HuH-7 (cell line): ENCODE measurements around the gene SUPT5H.
A peak's percentile ranks its signal among the peaks of the same experiment; 100 is the strongest.

ENCODE experiments used
- DNase-seq: peaks from one replicate; pipeline ENCODE4 v3.0.0; 2011; ENCODE audit warnings: low spot score

SUPT5H gene

DNA sequence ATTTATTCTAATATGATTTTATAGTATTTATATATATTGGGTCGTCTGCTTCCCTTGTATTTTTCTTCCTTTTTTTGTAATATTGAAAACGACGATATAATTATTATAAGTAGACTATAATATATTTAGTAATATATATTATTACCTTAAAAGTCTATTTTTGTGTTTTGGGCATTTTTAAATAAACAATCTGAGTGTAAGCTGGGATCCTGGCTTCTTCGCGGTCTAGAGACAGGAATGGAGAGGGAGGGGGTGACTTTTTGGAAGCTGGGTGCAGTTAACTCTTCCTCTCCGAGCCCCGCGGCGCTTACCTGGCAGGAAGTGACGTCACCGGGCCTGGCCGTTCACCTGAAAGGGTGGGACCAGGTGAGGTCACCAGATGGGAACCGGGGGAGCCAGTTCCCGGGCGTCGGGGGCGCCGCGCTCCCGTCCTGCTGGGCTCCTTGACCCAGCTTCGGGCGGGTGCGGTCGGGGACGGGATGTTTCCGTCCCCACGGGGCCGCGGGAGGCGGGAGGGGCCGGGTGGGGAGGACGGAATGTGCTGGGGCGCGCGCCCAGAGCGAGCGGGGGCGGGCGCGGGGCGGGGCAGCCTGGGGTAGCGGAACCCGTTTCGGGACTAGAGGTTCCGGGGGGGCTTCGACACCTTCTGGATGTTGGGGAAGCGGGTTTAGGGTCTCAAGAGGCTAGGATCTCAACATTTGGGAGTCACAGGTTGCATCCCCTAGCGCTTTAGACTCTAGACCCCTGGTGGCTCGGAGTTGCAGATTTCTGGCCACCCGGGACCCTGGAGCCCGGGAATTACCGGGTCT, 36.0 kb upstream of the SUPT5H start:
- DNase-seq, result peak; percentile 90

DNA sequence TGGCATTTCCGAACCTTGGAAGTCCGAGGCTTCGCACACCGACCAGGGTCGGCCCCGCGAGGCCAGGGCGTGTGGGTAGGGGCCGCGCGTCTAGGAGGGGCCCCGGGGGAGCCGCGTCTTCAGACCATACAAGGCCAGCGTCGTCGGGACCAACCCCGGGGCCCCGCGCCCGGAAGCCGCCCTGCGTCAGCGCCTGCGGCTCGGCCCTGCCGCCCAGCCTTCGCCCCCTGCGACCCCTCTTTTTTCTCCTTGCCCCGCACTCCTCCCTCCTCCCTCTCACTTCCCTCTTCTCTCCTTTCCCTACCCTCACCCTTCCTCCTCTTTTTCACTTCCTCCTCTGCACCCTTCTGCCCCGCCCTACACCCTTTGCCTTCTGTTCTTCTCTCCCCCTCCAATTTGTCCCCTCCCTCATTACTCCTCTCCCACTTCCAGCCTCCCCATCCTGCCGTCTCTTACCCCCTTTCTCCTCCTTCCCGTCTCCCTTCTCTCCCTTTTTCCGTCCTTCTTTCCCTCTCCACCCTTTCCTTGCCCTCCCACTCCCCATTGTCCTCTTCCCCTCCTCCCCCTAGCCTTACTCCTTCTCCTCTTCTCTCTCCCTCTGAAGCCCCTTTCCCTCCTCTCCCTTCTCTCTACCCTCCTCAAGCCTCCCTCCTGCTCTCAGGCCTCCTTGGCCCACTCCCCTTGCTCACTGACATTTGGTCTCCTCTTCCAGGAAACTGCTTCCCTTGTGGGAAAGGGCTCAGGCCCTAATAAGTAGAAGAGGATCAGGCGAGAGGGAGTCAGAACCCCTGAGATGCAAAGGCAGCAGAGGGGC, 35.2 kb upstream of the SUPT5H start:
- DNase-seq, result no peak

DNA sequence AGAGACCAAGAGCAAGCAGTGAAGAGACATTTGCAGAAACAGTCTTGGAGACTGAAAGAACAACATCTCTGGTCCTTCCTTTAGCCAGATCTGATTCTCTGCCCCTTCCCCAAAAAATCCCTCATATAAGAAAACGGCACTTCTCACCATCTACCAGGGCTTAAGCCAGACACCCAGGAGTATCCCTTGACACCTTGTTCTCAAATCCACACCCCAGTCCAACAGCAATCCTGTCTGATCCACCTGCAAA, 34.6 kb upstream of the SUPT5H start:
- DNase-seq, result no peak

DNA sequence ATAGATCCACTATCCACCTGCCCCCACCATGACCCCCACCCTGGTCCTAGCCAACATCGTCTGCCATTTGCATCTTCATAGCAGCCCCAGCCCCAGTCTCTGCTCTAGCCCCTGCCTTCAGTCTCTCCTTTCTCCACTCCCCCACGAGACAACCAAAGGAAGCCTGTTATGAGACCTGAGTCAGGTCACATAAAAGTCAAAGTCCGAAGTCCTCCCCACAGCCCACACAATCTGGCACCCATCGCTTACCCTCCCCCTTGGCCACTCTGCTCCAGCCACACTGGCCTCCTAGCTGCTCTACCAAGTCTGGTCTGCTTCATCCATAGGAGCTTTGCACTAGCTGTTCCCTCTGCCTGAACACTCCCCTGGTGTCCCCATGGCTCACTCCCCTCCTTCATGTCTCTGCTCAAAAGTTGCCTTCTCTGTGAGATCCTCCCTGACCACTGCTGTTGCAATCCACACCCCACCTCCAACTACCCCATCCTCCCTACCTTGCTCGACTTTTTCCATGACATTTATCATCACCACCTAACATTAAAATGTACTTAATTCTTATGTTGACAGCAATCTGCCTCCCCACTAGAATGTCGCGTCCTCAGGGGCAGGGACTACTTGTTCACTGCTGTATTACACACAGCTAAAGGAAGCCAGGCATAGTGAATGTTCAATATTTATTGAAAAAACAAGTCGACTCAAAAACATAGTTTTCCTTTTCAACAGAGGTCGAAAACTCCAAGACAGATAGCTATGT, 34.1 kb upstream of the SUPT5H start:
- DNase-seq, result peak; percentile 84

DNA sequence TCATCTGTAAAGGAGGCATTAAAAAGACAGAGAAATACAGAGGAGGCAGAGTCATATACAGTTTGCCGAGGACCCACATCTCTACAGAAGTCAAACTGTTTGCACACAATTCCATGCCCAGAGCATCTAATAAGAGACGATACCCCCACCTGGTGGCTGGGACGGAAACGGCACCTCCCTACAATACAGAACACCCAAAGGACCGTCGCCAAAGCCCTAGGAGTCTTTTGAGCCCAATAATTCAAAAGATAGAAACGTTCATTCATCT, 33.6 kb upstream of the SUPT5H start:
- DNase-seq, result peak; percentile 92

DNA sequence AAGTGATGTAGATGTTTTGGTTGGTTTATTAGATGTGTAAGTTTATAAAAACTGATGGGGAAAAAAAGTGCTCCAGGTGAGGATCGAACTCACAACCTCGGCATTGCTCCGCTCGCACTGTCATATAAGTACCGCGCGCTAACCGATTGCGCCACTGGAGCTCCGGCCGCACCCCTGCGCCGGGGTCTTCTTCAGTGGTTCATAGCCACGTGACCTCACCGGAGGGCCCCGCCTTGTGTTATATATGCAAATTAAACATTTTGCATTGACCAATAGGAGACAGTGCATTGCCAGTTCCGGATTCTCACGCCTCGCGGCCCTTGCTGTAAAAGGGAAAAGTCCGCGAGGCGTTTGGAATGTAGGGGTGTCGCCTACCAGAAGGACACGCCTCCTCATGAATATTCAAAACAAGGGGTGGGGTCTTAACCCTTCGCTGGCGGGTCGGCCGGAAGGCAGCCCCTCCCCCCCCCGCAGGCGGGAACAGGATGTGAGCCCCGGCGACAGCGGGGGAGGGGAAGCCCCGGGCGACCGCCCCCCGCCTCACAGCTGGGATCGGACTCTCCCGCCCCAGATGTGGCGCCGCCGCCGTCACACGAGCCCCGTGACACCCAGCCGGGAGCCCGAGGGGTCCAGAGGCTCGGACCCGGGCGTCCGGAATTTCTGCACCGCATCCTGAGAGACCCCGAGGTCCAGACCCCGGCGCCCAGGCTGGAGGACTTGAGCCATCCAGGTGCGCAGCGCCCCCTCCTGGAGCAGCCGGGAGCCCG, 33.1 kb upstream of the SUPT5H start, which contains the start of gene PLEKHG2:
Gene PLEKHG2 (plus strand): TSS at position 570 of the 767 bp plus-strand sequence. CDS start 1,418 bp downstream, outside the sequence.
- peak; percentile 98 for DNase-seq

DNA sequence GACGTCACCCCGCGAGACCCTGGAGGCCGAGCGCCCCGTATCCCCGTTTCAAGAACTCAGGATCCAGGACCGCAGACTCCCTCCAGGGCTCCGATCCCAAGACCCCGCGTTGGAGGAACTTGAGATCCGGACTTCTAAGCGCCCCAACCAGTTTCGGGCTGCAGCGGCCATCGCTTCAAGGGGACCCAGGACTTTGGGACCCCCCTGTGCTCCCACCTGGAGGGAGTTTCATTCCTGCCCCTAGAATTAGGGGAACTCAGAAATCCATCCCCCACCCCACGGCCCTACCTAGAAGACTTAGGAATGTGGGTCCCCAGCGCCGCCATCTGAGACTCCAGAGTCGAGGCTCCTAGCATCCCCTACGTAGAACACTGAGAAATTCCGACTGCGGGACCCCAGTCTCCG, 32.5 kb upstream of the SUPT5H start:
- no peak for DNase-seq

DNA sequence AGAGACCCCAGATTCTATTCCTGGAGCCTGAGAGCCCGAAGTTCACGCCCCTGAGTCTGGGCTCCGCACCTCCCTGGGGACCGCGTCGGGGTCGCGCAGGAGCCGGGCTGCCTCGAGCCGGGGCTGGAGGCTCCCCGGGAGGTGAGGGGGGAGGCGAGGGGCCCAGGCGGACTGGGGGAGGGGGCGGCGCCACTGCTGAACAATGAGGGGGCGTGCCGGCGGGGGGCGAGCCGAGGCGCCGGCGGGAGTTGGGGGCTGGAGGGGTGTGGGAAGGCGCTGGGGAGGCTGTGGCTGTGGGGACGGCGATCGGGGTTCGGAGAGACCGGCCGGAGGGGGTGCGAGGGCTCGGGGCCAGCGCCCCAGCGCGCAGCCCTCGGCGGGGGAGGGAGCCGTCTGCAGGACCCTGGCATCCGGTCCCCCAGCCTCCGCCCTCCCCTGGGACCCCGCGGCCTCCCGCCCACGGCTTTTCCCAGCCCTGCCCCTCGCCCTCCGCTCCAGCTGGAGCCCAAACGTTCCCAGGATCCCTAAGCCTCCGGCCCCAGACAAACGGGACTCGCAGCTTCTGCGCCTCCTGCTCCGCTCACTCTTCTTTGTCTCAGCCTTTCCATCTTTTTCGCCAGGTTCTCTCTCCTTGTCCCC, 32.0 kb upstream of the SUPT5H start:
- DNase-seq, result peak; percentile 81

DNA sequence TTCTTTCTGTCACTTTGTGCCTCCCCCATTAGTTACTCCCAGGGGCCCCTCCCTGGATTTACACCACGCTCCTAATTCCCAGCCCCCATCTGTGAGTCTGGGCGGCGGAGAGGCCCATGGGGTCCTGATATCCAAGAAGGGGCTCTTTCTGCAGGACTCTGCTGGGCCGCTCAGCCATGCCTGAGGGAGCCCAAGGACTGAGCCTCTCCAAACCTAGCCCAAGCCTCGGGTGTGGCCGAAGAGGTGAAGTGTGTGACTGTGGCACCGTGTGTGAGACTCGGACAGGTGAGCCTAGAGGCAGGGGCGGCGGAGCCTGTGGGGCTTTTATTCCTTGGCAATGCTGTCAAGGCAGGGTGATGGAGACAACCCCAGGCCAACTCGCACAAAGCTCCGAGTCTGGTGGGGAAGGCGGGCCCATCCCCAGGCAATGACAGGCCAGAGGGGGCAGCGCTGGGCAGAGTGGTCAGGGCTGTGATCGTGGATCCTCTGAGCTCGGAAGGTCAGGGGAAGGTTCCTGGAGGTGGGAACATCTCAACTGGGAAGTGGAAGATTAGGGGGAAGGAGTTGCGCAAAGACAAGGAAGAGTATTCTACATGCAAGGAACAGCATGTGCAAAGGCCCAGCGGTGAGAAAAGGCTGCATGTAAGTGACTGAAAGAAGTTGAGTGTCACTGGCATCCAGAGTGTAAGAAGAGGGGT, 31.3 kb upstream of the SUPT5H start:
- peak; percentile 83 for DNase-seq

DNA sequence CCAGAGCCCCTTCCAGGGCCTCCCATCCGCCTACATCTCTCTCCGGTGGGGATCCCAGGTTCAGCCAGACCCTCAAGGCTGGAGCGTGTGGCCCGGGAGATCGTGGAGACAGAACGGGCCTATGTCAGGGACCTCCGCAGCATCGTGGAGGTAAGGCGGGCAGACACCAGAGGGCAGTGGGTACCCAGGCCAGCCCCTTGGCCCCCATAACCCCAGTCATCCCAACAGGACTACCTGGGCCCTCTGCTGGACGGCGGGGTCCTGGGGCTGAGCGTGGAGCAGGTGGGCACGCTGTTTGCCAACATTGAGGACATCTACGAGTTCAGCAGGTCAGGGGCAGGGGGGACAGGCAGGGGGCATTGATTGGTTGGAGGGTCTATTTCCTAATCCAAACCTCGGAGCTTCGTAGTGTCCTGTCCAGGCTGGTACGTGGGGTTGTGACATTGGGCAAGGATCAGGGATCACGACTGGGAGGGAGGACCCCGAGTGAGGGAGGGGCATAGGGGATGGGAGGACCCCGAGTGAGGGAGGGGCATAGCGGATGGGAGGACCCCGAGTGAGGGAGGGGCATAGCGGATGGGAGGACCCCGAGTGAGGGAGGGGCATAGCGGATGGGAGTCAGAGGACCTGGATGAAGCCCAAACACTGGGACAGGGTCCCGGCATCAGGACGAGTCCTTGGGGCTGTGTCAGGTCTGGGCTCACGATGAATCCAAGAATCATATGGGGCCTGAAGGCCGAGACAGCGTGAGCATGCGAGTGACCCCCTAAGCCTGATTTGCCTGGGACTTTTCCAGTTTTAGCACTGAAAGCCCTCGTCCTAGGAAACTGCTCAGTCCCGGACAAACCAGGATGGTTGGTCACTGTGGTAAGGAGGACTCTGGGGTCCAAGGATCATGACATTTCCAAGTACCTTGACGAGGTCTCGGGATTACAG, 30.0 kb upstream of the SUPT5H start:
- DNase-seq, result no peak

DNA sequence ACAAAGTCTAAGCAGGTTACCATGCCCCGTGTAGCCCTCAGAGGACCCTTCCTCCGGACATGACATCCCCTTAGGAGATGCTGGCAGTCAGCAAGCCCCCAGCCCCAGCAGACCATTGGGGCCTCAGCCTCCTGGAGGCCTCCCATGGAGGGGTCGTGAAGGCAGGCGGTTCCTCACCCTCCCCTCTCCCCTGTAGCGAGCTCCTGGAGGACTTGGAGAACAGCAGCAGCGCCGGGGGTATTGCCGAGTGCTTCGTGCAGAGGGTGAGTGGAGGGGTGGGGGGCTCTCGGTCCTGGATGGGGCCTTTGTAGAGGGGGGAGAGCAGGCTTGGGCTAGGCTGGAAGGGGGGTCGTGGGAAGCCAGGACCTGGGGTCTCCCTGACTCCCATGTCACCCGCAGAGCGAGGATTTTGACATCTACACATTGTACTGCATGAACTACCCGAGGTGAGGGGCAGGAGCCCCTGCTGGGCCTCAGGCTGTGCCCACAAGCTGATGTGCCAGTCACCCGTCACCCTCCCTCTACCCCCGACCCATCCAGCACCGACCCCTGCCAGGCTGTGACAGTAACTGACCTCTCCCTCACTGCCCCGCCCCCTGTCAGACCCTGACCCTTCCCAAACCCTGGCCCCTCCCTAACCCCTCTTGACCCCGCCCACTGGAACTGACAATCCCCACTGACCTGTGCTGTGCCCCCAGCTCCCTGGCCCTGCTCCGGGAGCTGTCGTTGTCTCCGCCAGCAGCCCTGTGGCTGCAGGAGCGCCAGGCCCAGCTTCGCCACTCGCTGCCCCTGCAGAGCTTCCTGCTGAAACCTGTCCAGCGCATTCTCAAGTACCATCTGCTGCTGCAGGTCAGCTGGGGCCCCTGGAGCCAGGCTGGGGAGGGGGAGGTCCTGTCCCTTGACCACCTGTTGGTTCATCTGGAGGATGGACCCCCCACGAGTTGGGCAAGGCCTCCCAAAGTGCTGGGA, 28.9 kb upstream of the SUPT5H start:
- no peak for DNase-seq

DNA sequence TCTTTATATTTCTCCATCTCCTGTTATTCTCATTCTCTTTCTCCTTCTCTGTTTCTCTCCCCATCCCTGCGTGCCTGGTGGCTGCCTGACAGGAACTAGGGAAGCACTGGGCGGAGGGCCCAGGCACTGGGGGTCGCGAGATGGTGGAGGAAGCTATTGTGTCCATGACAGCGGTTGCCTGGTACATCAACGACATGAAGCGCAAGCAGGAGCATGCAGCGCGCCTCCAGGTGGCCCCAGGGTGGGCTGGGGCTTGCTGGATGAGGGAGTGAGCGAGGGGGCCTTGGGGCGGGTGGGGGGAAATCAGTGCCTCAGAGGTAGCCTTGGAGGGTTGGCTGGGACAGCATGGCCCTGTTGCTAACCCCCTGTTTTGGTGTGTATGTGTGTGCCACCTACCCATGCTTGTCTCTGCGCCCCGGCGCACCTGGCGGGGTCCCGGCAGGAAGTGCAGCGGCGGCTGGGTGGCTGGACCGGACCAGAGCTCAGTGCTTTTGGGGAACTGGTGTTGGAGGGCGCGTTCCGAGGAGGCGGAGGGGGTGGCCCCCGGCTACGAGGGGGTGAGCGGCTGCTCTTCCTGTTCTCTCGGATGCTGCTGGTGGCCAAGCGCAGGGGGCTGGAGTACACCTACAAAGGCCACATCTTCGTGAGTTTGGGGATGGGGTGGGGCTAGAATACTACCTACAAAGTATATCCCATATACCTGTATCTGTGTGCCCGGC, 27.8 kb upstream of the SUPT5H start:
- DNase-seq, result no peak

DNA sequence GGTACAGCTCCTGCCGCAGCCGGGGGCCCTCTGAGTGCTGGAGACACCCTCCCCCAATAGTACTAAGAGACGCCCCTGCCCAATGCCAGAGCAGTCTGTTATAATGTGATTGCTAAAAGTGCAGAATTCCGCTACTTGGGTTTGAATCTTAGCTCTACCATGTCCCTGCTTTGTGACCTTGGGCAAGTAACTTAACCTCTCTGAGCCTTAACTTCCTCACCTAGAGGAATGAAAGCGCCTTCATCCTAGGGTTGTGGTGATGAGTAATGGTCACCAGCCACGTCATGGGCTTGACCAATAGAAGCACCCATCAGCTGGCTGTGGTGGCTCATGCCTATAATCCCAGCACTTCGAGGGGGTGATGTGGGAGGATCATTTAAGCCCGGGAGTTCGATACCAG, 26.4 kb upstream of the SUPT5H start:
- DNase-seq, result no peak

DNA sequence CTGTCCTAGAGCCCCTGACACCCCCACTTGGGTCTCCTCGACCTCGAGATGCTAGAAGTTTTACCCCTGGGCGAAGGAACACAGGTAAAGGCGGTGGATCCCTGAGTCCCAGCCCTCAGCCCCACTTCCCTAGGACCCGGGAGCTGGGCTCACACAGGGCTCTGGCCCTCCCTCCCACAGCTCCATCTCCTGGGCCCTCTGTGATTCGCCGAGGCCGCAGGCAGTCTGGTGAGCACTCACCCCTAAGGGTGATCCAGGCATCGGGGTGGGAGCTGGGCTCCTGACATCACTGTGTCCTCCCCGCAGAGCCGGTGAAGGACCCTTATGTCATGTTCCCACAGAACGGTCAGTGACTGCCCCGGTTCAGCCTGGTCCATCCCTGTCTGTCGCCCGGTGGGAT, 24.6 kb upstream of the SUPT5H start:
- DNase-seq, result no peak

DNA sequence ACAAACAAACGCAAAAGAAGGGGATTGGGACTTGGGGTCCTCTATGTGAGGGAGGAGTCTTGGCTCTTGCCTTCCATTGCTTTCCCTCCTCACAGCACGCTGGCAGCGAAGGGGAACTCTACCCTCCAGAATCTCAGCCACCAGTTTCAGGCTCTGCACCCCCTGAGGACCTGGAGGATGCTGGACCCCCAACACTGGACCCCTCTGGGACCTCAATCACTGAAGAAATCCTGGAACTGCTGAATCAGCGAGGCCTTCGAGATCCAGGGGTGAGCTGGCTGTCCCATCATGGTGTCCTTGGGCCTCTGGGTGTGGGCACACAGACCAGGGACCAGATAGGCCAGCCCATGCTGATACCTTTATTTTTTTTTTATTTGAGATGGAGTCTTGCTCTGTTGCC, 23.4 kb upstream of the SUPT5H start:
- DNase-seq, result no peak

DNA sequence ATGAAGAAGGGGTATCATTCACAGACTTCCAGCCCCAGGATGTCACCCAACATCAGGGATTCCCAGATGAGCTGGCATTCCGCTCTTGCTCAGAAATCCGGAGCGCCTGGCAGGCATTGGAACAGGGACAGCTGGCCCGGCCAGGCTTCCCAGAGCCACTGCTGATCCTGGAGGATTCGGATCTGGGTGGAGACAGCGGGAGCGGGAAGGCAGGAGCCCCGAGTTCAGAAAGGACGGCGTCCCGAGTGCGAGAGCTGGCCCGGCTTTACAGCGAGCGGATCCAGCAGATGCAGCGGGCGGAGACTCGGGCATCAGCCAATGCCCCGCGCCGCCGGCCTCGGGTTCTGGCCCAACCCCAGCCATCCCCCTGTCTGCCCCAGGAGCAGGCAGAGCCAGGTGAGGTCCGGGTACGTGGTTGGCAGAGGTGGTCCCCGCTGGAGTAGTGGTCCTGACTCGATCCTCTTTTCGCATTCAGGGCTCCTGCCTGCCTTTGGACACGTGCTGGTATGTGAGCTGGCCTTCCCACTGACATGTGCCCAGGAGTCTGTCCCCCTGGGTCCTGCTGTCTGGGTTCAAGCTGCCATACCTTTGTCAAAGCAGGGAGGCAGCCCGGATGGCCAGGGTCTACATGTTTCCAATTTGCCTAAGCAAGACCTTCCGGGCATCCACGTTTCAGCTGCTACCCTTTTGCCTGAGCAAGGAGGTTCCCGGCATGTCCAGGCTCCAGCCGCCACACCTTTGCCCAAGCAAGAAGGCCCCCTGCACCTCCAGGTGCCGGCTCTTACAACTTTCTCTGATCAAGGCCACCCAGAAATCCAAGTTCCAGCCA, 21.9 kb upstream of the SUPT5H start:
- DNase-seq, result no peak

DNA sequence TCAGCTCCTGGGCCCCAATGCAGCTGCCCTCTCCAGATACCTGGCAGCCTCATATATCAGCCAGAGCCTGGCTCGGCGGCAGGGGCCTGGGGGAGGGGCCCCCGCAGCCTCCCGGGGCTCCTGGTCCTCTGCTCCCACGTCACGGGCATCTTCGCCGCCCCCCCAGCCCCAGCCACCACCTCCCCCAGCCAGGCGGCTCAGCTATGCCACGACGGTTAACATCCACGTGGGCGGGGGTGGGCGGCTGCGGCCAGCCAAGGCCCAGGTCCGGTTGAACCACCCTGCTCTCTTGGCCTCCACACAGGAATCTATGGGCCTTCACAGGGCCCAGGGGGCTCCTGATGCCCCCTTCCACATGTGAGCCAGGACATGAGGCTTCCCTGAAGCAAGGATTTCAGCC, 20.4 kb upstream of the SUPT5H start:
- no peak for DNase-seq
